NCI-H187 (cell line): Measurements from ENCODE around the gene MEAK7.

ENCODE experiments used
- DNase-seq, 2 experiments: peaks; one replicate each; lab custom pipeline; 2025; lab: John Stamatoyannopoulos, UW

MEAK7 gene

DNA sequence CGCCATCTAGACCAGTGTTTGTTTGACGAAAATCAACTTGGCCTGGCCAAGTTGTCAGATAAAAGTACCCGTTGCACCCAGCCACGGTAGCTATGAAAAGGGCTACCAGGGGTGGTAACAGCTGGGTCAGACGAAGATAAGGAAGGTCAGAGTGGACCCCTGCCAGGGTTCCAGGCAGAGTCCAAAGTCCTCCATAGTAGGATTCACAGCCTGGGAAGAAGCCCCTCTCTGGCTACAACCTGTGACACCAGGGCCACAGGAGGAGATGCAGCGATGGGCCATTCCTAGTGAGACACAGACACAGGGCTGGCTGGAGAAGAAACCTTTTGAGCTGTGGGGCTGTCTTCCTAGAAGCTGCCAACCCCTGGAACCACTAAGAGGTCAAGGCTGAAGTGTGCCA lies 39.3 kb downstream of the MEAK7 start:
- DNase-seq, result no peak

DNA sequence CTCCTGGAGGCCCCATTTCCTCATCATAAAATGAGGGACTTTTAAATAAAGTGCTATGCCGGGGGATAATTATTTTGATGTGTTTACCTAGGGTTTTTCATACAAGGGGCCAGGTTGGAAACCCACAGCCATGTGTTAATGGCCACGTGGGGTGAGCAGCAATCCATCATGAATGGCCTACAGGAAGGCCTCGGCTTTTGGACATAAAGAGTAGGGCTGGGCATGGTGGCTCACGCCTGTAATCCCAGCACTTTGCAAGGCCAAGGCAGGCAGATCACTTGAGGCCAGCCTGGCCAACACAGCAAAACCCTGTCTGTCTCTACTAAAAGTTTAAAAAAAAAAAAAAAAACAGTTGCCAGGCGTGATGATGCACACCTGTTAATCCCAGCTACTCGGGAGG lies 40.3 kb downstream of the MEAK7 start:
- no peak for DNase-seq

- DNase-seq, result no peak
These were observed 41.2 kb downstream of the MEAK7 start for GRCh38 chr16:84463221-84463620.

- no peak for DNase-seq
These were observed 41.9 kb downstream of the MEAK7 start for GRCh38 chr16:84462296-84463210.

- no peak for DNase-seq
These were observed 42.8 kb downstream of the MEAK7 start for GRCh38 chr16:84461413-84462295.

DNA sequence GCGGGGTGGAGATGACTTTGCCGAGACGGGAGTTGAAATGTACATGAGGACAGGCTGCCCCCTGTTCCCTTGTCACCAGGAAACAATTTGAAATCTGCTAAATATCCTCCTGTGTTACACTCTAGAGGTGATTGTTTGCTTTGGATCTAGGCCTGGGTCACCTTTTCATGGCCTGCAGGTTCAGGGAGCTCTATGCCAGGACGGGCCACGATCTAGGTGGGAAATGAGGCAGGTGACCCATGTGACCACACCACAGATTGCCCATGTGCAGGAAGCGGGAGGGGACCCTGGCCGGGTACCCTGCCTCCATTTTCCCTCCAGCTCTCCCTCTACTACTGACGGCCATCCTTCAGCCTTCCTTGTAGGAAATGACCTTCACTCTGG lies 43.4 kb downstream of the MEAK7 start:
- no peak for DNase-seq

DNA sequence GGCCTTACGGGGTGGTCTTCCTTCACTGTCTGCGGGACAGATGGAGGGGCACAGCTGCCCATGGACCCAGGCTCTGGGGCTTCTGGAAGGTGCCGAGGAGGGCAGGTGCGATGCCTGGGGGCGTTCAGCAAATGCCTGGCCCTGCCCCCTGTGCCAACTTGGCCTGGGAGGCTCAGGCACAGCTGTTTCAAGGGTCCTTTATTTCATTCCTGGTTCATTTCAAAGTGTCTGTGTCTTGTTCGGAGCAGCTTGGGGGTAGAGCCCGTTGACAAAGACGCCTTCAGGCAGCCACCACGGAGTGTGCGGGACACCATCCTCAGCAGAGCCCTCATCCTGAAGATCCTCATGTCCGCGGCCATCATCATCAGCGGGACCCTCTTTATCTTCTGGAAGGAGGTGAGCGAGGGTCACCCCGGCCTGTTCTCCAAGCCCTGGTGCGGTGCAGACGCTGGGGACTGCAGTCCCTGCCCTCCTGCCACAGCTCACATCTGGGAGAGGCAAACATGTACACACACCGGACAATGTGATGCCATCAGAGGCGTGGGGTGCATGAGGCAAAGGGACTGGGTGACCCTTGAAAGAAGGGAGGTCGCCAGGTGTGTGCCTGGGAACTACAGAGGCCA lies 43.9 kb downstream of the MEAK7 start:
- no peak for DNase-seq

GRCh38 chr16:84459941-84460405 lies 44.5 kb downstream of the MEAK7 start:
- no peak for DNase-seq

- DNase-seq, result no peak
These were observed 44.9 kb downstream of the MEAK7 start for GRCh38 chr16:84459533-84459894.

GRCh38 chr16:84458606-84459532 lies 45.6 kb downstream of the MEAK7 start:
- DNase-seq, result no peak

DNA sequence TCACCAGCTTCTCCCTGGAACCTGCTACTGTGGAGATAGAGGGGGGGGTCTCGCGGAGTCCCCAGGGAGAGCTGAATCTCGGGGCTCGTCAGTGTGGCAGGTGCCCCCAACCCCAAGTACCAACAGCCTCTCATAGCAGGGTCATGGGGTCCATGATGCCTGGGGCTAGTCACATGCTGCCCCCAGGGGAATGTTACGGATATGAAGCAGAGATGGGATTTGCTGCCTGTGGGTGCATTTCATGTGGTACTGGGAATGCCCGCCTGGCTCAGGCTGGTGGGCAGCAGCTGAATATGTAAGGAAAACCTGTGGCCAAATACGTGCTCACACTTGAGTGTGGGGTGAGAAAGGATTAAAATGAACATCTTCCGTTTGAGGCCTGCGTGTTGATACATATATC lies 49.4 kb downstream of the MEAK7 start:
- DNase-seq, result no peak
